HG03432 (cell line): ENCODE measurements around the gene HIBCH.
"Not testable (repeated sequence)": the region's sequence is repeated elsewhere in the genome, so short reads cannot be mapped to it uniquely, and the experiment has no call there.

Experiments
- ATAC-seq: cut with Tn5 transposase; IDR thresholded peaks from one replicate; pipeline ENCODE4 v1.9.1; 2021; ENCODE audit warnings: mild to moderate bottlenecking, moderate library complexity; ENCODE audit not compliant: unreplicated experiment

The HIBCH gene

GRCh38 chr2:190254063-190254850 is 65.4 kb downstream of the HIBCH start:
- ATAC-seq = no peak

- no peak for ATAC-seq
Observed at GRCh38 chr2:190250421-190250820, 69.2 kb downstream of the HIBCH start.

GRCh38 chr2:190235551-190236075 is 84.0 kb downstream of the HIBCH start:
- no peak for ATAC-seq

- ATAC-seq = no peak
Observed at GRCh38 chr2:190235101-190235500, 84.5 kb downstream of the HIBCH start.

- not testable (repeated sequence) for ATAC-seq
Observed at GRCh38 chr2:190223989-190224388, 95.6 kb downstream of the HIBCH start.

- ATAC-seq = not testable (repeated sequence)
Observed at GRCh38 chr2:190222745-190223144, 96.9 kb downstream of the HIBCH start.

GRCh38 chr2:190221429-190221828 is 98.2 kb downstream of the HIBCH start:
- no peak for ATAC-seq

- ATAC-seq = no peak
Observed at GRCh38 chr2:190219186-190219585, 100.4 kb downstream of the HIBCH start.

GRCh38 chr2:190217616-190218015 is 102.0 kb downstream of the HIBCH start:
- no peak for ATAC-seq

- no peak for ATAC-seq
Observed at GRCh38 chr2:190216829-190217228, 102.8 kb downstream of the HIBCH start.

- no peak for ATAC-seq
Observed at GRCh38 chr2:190215620-190216019, 104.0 kb downstream of the HIBCH start.

GRCh38 chr2:190214426-190215194 is 105.0 kb downstream of the HIBCH start:
- no peak for ATAC-seq

GRCh38 chr2:190213441-190214335 is 105.9 kb downstream of the HIBCH start:
- ATAC-seq = no peak

GRCh38 chr2:190210471-190210870 is 109.2 kb downstream of the HIBCH start:
- ATAC-seq = no peak

- no peak for ATAC-seq
Observed at GRCh38 chr2:190209559-190209958, 110.1 kb downstream of the HIBCH start.

- ATAC-seq = no peak
Observed at GRCh38 chr2:190207930-190208329, 111.7 kb downstream of the HIBCH start.

- no peak for ATAC-seq
Observed at GRCh38 chr2:190205657-190206056, 114.0 kb downstream of the HIBCH start.

GRCh38 chr2:190202604-190203003 is 117.0 kb downstream of the HIBCH start:
- ATAC-seq = no peak

GRCh38 chr2:190202018-190202417 is 117.6 kb downstream of the HIBCH start:
- no peak for ATAC-seq

- no peak for ATAC-seq
Observed at GRCh38 chr2:190200603-190201002, 119.0 kb downstream of the HIBCH start.

GRCh38 chr2:190199530-190199929 is 120.1 kb downstream of the HIBCH start:
- no peak for ATAC-seq
